Large intestine (tissue), 3 donors: Measurements from ENCODE around the gene PTS. TPM values are rescaled to one million over a fixed set of nuclear protein-coding genes. Genes with fewer than 3 reads are reported as not detected.
"Not testable (repeated sequence)": the region's sequence is repeated elsewhere in the genome, so short reads cannot be mapped to it uniquely, and the experiment has no call there.

Experiments
- DNase-seq, 2 donors: peaks; one replicate each; pipeline versions ENCODE4 v3.0.0 to v3.0.0-alpha.2; 2013
- H3K27ac ChIP-seq: one replicate; pipeline ENCODE4 v1.5.1; 2013; ENCODE audit warnings: low read length
- H3K27me3 ChIP-seq: 2 replicates; pipeline ENCODE4 v1.6.1; 2013; ENCODE audit warnings: low read length; ENCODE audit not compliant: control insufficient read depth, insufficient read depth
- H3K36me3 ChIP-seq: 2 replicates; pipeline ENCODE4 v1.6.1; 2013; ENCODE audit warnings: low read length; ENCODE audit not compliant: control insufficient read depth, insufficient read depth
- H3K4me1 ChIP-seq: one replicate; pipeline ENCODE4 v1.6.1; 2013; ENCODE audit warnings: low read length; ENCODE audit not compliant: control insufficient read depth, insufficient read depth
- H3K4me3 ChIP-seq: one replicate; pipeline ENCODE4 v1.5.1; 2013; ENCODE audit warnings: low read length
- H3K9me3 ChIP-seq: one replicate; pipeline ENCODE4 v1.6.1; 2013; ENCODE audit warnings: mild to moderate bottlenecking, low read depth, low read length, moderate library complexity; ENCODE audit not compliant: control insufficient read depth
- WGBS: methylation state at CpG from one replicate; pipeline ENCODE4 v1.1.5; 2013; ENCODE audit warnings: low lambda C conversion rate; ENCODE audit not compliant: insufficient coverage; 5-methylcytosine and 5-hydroxymethylcytosine counted together
- polyA plus RNA-seq: library from polyadenylated mRNA; unstranded; fragments of 120-200 nt; gene quantifications from one replicate; pipeline ENCODE4 v1.2.1, GENCODE V29; 2013

The PTS gene
- polyA plus RNA-seq, 1 donor = 38.7 TPM

GRCh38 chr11:112195951-112196351 lies 30.3 kb upstream of the PTS start:
- H3K27me3 ChIP-seq = no peaks in the 10 kb centered on the region
- no peaks in the 10 kb centered on the region for H3K9me3 ChIP-seq
- H3K27ac ChIP-seq = no peak overlapping the region
- peak in 1 of 2 donors; percentile 6 for DNase-seq
- H3K36me3 ChIP-seq = no peaks in the 10 kb centered on the region
- H3K4me1 ChIP-seq = no peaks in the 10 kb centered on the region
- H3K4me3 ChIP-seq = no peak overlapping the region
- WGBS = 13% methylated on average over 1 of the region's 2 CpGs

DNA sequence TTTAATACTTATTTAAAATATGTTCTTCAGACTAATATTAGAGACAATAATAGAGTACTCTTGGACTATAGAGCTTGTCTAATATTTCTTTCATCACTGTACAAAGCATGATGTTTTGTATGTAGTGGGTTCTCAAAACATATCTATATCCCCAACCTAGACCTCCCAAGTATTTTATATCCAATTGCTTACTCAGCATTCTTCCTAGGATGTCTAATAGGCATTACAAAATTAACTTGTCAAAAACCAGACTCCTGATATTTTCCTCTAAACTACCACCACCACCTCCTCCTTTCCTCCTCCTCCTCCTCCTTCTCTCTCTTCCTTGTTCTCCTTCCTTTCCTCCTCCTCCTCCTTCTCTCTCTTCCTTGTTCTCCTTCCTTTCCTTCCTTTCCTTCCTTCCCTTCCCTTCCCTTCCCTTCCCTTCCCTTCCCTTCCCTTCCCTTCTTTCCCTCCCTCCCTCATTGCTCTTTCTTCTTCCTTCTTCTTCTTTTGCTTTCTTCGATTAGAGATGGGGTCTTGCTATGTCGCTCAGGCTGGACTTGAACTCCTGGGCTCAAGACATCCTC lies 29.6 kb upstream of the PTS start:
- Histone ChIP-seq H3K27ac (no peak overlapping the region), H3K36me3 (no peaks in the 10 kb centered on the region), H3K27me3 (no peaks in the 10 kb centered on the region), H3K4me3 (no peak overlapping the region), H3K4me1 (no peaks in the 10 kb centered on the region), H3K9me3 (no peaks in the 10 kb centered on the region)
- no peak for DNase-seq
- WGBS = no CpG with 5 or more reads among the region's 2 CpGs

GRCh38 chr11:112199101-112199500 lies 27.1 kb upstream of the PTS start:
- not testable (repeated sequence) for H3K36me3 ChIP-seq, H3K4me3 ChIP-seq, H3K4me1 ChIP-seq, H3K9me3 ChIP-seq, H3K27ac ChIP-seq, DNase-seq, H3K27me3 ChIP-seq
- no CpG with 5 or more reads among the region's 4 CpGs for WGBS

DNA sequence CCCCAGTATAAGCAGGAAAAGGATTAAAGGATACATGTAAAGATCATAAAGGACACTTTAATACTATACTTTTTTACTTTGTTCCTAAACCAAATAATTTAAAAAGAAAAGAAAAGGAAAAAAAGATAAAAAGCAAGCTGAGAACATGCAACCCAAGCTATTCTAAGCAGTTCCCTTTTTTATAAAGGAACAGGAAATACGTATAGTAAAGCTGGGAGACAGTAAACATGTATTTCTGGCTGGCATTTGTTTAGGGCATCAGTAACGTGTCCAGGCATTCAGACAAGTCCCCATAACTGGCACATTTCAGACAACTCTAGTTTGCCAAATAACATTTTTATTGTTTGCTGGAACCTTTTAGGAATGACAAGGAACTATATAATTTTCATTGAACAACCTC lies 26.0 kb upstream of the PTS start:
- DNase-seq = no peak
- H3K27ac ChIP-seq = no peak overlapping the region
- no peaks in the 10 kb centered on the region for H3K27me3 ChIP-seq
- 0% methylated on average over 1 of the region's 2 CpGs for WGBS
- no peaks in the 10 kb centered on the region for H3K36me3 ChIP-seq
- H3K9me3 ChIP-seq = no peaks in the 10 kb centered on the region
- H3K4me1 ChIP-seq = no peaks in the 10 kb centered on the region
- no peak overlapping the region for H3K4me3 ChIP-seq

GRCh38 chr11:112206071-112206470 lies 20.2 kb upstream of the PTS start:
- no CpG with 5 or more reads among the region's 23 CpGs for WGBS
- Histone ChIP-seq H3K4me3 (no peak overlapping the region), H3K36me3 (no peaks in the 10 kb centered on the region), H3K27me3 (no peaks in the 10 kb centered on the region), H3K4me1 (no peaks in the 10 kb centered on the region), H3K9me3 (peaks cover 4% of the 10 kb centered on the region), H3K27ac (no peak overlapping the region)
- no peak for DNase-seq

- H3K27ac ChIP-seq = no peak overlapping the region
- H3K27me3 ChIP-seq = no peaks in the 10 kb centered on the region
- DNase-seq = no peak
- peaks cover 4% of the 10 kb centered on the region for H3K9me3 ChIP-seq
- H3K36me3 ChIP-seq = no peaks in the 10 kb centered on the region
- 100% methylated on average over 1 of the region's 1 CpG for WGBS
- H3K4me3 ChIP-seq = no peak overlapping the region
- H3K4me1 ChIP-seq = no peaks in the 10 kb centered on the region
Measured at GRCh38 chr11:112210890-112211289, 15.3 kb upstream of the PTS start.

GRCh38 chr11:112211536-112211935 lies 14.7 kb upstream of the PTS start:
- no peak overlapping the region for H3K27ac ChIP-seq
- H3K36me3 ChIP-seq = no peaks in the 10 kb centered on the region
- no peaks in the 10 kb centered on the region for H3K4me1 ChIP-seq
- WGBS = no CpG with 5 or more reads among the region's 2 CpGs
- H3K9me3 ChIP-seq = no peaks in the 10 kb centered on the region
- no peaks in the 10 kb centered on the region for H3K27me3 ChIP-seq
- H3K4me3 ChIP-seq = no peak overlapping the region
- DNase-seq = no peak

DNA sequence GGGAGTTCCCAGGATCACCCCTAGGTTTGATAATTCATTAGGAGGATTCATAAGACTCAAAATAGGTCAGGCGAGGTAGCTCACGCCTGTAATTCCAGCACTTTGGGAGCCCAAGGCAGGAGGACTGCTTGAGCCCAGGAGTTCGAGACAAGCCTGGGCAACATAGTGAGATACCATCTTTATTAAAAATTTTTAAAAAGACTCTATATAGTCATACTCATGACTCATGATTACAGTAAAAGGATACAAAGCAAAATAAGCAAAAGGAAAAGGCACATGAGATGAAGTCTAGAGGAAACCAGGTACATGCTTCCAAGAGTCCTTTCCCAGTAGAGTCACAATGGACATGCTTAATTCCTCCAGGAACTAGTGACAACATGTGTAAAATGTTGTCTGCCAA lies 13.9 kb upstream of the PTS start:
- H3K36me3 ChIP-seq = no peaks in the 10 kb centered on the region
- WGBS = no CpG with 5 or more reads among the region's 3 CpGs

GRCh38 chr11:112212710-112213109 lies 13.5 kb upstream of the PTS start:
- DNase-seq = no peak
- H3K27me3 ChIP-seq = no peaks in the 10 kb centered on the region
- H3K9me3 ChIP-seq = no peaks in the 10 kb centered on the region
- H3K4me1 ChIP-seq = no peaks in the 10 kb centered on the region
- no peaks in the 10 kb centered on the region for H3K36me3 ChIP-seq
- H3K27ac ChIP-seq = no peak overlapping the region
- no peak overlapping the region for H3K4me3 ChIP-seq

More for the DNA sequence above, 13.9 kb upstream of the PTS start:
- Histone ChIP-seq H3K27me3 (no peaks in the 10 kb centered on the region), H3K27ac (no peak overlapping the region), H3K4me1 (no peaks in the 10 kb centered on the region), H3K9me3 (no peaks in the 10 kb centered on the region), H3K4me3 (no peak overlapping the region)
- DNase-seq = no peak

- Histone ChIP-seq H3K27me3 (no peaks in the 10 kb centered on the region), H3K36me3 (no peaks in the 10 kb centered on the region), H3K4me1 (no peaks in the 10 kb centered on the region), H3K4me3 (no peak overlapping the region), H3K9me3 (no peaks in the 10 kb centered on the region), H3K27ac (no peak overlapping the region)
- no CpG with 5 or more reads among the region's 4 CpGs for WGBS
- peak in 1 of 2 donors; percentile 35 for DNase-seq
Measured at GRCh38 chr11:112213753-112214152, 12.5 kb upstream of the PTS start.

DNA sequence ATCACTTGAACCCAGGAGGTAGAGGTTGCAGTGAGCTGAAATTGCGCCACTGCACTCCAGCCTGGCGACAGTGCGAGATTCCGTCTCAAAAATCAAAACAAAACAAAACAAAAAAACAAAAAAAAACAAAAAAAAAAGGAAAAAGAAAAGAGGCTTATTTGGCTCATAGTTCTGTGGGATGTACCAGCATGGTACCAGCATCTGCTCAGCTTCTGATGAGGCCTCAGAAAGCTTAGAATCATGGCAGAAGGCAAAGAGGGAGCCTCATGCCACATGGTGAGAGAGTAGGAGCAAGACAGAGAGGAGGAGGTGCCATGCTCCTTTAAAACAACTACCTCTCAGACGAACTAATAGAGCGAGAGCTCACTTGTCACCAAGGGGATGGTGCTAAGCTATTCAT lies 10.6 kb upstream of the PTS start:
- WGBS = 100% methylated on average over 4 of the region's 6 CpGs
- Histone ChIP-seq H3K4me1 (no peaks in the 10 kb centered on the region), H3K27ac (no peak overlapping the region), H3K9me3 (no peaks in the 10 kb centered on the region), H3K27me3 (no peaks in the 10 kb centered on the region), H3K36me3 (no peaks in the 10 kb centered on the region), H3K4me3 (no peak overlapping the region)
- no peak for DNase-seq
